Measurements from ENCODE around the gene MCHR1. TPM values are rescaled to one million over a fixed set of nuclear protein-coding genes. Genes with fewer than 3 reads are reported as not detected.

The MCHR1 gene
- total and polyA plus RNA-seq, 4 donors = 0.23 to 2.4 (median 1.1) TPM

GRCh38 chr22:40703736-40704135, 24.5 kb downstream of the MCHR1 start (continued):
- no peak for TF ChIP-seq CTCF (IDR thresholded peaks at IDR 0.05; ENCODE audit: low read depth, low read length, missing input control)

GRCh38 chr22:40705918-40706682, 26.8 kb downstream of the MCHR1 start:
- Histone ChIP-seq H3K9me3 (ENCODE audit: control insufficient read depth in 4 of 4, low read length in 3 of 4) (peaks cover 0 to 1% (median 0%) of the 10 kb centered on the region in 4 donors), H3K4me1 (ENCODE audit: control insufficient read depth in 4 of 4, insufficient read depth in 4 of 4, low read length in 3 of 4) (no peaks in the 10 kb centered on the region), H3K36me3 (ENCODE audit: control insufficient read depth in 4 of 4, insufficient read depth in 3 of 4, low read depth in 1 of 4, low read length in 3 of 4) (no peaks in the 10 kb centered on the region), H3K4me3 (ENCODE audit: low read depth in 1 of 3, low read length in 3 of 3) (no peak overlapping the region), H3K27me3 (ENCODE audit: control insufficient read depth in 4 of 4, insufficient read depth in 4 of 4, low read length in 3 of 4) (no peaks in the 10 kb centered on the region), H3K9ac (ENCODE audit: low read depth in 1 of 2, low read length in 2 of 2) (no peak overlapping the region), H3K27ac (ENCODE audit: low read depth in 1 of 2, low read length in 2 of 2) (no peak overlapping the region)
- 77% methylated on average over 9 of the region's 9 CpGs for WGBS
- DNase-seq (ENCODE audit: low spot score) = no peak
- TF ChIP-seq RAD21 (IDR thresholded peaks at IDR 0.05) (no peak), JUND (IDR thresholded peaks at IDR 0.05) (no peak), HNF4G (IDR thresholded peaks at IDR 0.05) (no peak), TAF1 (conservative IDR thresholded peaks at IDR 0.05) (no peak), ZBTB33 (IDR thresholded peaks at IDR 0.05) (no peak), CTCF (IDR thresholded peaks at IDR 0.05; ENCODE audit: low read depth, low read length, missing input control) (no peak), HNF4A (conservative IDR thresholded peaks at IDR 0.05) (no peak), RXRA (IDR thresholded peaks at IDR 0.05) (no peak), ATF3 (IDR thresholded peaks at IDR 0.05) (no peak), SP1 (IDR thresholded peaks at IDR 0.05) (no peak), MAX (IDR thresholded peaks at IDR 0.05) (no peak), FOXA1 (IDR thresholded peaks at IDR 0.05) (no peak), FOXA2 (IDR thresholded peaks at IDR 0.05) (no peak), GABPA (IDR thresholded peaks at IDR 0.05 in 1 of 2, conservative IDR thresholded peaks at IDR 0.05 in 1 of 2) (no peak), REST (IDR thresholded peaks at IDR 0.05) (no peak), YY1 (IDR thresholded peaks at IDR 0.05) (no peak), NR2F2 (IDR thresholded peaks at IDR 0.05) (no peak)
